Measurements from ENCODE around the gene CSMD2.

DNA sequence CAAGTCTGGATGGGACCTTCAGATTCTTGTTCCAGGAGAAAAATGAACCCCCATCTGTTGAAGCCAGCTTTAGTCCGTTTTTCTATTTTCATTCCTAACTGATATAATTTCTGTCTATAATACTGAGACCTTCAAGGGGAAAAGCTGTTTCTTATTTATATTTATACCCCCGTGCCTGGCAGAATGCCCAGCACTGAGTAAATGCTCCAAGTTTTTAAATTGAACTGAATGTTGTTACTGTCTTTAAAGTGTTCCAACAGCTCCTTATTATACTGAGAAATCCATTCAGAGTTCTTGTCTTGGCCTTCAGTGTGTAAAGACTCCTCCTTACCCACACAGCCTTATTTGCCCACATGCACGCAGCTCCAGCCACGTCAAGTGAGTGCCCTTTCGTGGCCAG is 479.8 kb downstream of the CSMD2 start:
- TF ChIP-seq IRF2 (CRISPR knock-in tag; IDR thresholded peaks at IDR 0.05; ENCODE audit: borderline replicate concordance, low read depth) = no peak
- TF ChIP-seq, protein P1, sequence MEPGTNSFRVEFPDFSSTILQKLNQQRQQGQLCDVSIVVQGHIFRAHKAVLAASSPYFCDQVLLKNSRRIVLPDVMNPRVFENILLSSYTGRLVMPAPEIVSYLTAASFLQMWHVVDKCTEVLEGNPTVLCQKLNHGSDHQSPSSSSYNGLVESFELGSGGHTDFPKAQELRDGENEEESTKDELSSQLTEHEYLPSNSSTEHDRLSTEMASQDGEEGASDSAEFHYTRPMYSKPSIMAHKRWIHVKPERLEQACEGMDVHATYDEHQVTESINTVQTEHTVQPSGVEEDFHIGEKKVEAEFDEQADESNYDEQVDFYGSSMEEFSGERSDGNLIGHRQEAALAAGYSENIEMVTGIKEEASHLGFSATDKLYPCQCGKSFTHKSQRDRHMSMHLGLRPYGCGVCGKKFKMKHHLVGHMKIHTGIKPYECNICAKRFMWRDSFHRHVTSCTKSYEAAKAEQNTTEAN (CRISPR knock-in tag; IDR thresholded peaks at IDR 0.05) = no peak
- TF ChIP-seq CBFB (CRISPR knock-in tag; IDR thresholded peaks at IDR 0.05; ENCODE audit: low read depth) = no peak
- TF ChIP-seq, protein P2, sequence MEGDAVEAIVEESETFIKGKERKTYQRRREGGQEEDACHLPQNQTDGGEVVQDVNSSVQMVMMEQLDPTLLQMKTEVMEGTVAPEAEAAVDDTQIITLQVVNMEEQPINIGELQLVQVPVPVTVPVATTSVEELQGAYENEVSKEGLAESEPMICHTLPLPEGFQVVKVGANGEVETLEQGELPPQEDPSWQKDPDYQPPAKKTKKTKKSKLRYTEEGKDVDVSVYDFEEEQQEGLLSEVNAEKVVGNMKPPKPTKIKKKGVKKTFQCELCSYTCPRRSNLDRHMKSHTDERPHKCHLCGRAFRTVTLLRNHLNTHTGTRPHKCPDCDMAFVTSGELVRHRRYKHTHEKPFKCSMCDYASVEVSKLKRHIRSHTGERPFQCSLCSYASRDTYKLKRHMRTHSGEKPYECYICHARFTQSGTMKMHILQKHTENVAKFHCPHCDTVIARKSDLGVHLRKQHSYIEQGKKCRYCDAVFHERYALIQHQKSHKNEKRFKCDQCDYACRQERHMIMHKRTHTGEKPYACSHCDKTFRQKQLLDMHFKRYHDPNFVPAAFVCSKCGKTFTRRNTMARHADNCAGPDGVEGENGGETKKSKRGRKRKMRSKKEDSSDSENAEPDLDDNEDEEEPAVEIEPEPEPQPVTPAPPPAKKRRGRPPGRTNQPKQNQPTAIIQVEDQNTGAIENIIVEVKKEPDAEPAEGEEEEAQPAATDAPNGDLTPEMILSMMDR (IDR thresholded peaks at IDR 0.05) = no peak
- TF ChIP-seq, protein P3, sequence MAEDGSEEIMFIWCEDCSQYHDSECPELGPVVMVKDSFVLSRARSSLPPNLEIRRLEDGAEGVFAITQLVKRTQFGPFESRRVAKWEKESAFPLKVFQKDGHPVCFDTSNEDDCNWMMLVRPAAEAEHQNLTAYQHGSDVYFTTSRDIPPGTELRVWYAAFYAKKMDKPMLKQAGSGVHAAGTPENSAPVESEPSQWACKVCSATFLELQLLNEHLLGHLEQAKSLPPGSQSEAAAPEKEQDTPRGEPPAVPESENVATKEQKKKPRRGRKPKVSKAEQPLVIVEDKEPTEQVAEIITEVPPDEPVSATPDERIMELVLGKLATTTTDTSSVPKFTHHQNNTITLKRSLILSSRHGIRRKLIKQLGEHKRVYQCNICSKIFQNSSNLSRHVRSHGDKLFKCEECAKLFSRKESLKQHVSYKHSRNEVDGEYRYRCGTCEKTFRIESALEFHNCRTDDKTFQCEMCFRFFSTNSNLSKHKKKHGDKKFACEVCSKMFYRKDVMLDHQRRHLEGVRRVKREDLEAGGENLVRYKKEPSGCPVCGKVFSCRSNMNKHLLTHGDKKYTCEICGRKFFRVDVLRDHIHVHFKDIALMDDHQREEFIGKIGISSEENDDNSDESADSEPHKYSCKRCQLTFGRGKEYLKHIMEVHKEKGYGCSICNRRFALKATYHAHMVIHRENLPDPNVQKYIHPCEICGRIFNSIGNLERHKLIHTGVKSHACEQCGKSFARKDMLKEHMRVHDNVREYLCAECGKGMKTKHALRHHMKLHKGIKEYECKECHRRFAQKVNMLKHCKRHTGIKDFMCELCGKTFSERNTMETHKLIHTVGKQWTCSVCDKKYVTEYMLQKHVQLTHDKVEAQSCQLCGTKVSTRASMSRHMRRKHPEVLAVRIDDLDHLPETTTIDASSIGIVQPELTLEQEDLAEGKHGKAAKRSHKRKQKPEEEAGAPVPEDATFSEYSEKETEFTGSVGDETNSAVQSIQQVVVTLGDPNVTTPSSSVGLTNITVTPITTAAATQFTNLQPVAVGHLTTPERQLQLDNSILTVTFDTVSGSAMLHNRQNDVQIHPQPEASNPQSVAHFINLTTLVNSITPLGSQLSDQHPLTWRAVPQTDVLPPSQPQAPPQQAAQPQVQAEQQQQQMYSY (CRISPR knock-in tag; IDR thresholded peaks at IDR 0.05) = no peak
- TF ChIP-seq ZBTB21 (CRISPR knock-in tag; IDR thresholded peaks at IDR 0.05; ENCODE audit: borderline replicate concordance) = no peak
- no peak for TF ChIP-seq NR3C1 (CRISPR knock-in tag; conservative IDR thresholded peaks at IDR 0.05; ENCODE audit: low read depth)
- TF ChIP-seq ZNF263 (CRISPR knock-in tag; IDR thresholded peaks at IDR 0.05; ENCODE audit: low read depth) = no peak
- TF ChIP-seq NFYB (CRISPR knock-in tag; conservative IDR thresholded peaks at IDR 0.05; ENCODE audit: low read depth) = no peak
- TF ChIP-seq ETV6 (CRISPR knock-in tag; IDR thresholded peaks at IDR 0.05) = no peak
- TF ChIP-seq, protein P4, sequence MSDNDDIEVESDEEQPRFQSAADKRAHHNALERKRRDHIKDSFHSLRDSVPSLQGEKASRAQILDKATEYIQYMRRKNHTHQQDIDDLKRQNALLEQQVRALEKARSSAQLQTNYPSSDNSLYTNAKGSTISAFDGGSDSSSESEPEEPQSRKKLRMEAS (CRISPR knock-in tag; IDR thresholded peaks at IDR 0.05) = no peak
- no peak for TF ChIP-seq ZNF416 (CRISPR knock-in tag; IDR thresholded peaks at IDR 0.05)
- TF ChIP-seq, protein P5, sequence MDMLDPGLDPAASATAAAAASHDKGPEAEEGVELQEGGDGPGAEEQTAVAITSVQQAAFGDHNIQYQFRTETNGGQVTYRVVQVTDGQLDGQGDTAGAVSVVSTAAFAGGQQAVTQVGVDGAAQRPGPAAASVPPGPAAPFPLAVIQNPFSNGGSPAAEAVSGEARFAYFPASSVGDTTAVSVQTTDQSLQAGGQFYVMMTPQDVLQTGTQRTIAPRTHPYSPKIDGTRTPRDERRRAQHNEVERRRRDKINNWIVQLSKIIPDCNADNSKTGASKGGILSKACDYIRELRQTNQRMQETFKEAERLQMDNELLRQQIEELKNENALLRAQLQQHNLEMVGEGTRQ (CRISPR knock-in tag; IDR thresholded peaks at IDR 0.05) = no peak
- TF ChIP-seq, protein P6, sequence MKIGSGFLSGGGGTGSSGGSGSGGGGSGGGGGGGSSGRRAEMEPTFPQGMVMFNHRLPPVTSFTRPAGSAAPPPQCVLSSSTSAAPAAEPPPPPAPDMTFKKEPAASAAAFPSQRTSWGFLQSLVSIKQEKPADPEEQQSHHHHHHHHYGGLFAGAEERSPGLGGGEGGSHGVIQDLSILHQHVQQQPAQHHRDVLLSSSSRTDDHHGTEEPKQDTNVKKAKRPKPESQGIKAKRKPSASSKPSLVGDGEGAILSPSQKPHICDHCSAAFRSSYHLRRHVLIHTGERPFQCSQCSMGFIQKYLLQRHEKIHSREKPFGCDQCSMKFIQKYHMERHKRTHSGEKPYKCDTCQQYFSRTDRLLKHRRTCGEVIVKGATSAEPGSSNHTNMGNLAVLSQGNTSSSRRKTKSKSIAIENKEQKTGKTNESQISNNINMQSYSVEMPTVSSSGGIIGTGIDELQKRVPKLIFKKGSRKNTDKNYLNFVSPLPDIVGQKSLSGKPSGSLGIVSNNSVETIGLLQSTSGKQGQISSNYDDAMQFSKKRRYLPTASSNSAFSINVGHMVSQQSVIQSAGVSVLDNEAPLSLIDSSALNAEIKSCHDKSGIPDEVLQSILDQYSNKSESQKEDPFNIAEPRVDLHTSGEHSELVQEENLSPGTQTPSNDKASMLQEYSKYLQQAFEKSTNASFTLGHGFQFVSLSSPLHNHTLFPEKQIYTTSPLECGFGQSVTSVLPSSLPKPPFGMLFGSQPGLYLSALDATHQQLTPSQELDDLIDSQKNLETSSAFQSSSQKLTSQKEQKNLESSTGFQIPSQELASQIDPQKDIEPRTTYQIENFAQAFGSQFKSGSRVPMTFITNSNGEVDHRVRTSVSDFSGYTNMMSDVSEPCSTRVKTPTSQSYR (CRISPR knock-in tag; IDR thresholded peaks at IDR 0.05) = no peak

Data from WTC11 (cell line).